CD4-positive, alpha-beta T cell treated with Interleukin-6 for 4 hours (primary cell): ENCODE results near the gene GATAD2B.
"Not testable (repeated sequence)": the region's sequence is repeated elsewhere in the genome, so short reads cannot be mapped to it uniquely, and the experiment has no call there.

ENCODE experiments used
- DNase-seq: peaks from one replicate; pipeline ENCODE4 v3.0.0-alpha.2; 2020; ENCODE audit warnings: mixed read lengths

Gene GATAD2B

GRCh38 chr1:153775458-153776327 lies 147.1 kb downstream of the GATAD2B start:
- peak; percentile 81 for DNase-seq

DNA sequence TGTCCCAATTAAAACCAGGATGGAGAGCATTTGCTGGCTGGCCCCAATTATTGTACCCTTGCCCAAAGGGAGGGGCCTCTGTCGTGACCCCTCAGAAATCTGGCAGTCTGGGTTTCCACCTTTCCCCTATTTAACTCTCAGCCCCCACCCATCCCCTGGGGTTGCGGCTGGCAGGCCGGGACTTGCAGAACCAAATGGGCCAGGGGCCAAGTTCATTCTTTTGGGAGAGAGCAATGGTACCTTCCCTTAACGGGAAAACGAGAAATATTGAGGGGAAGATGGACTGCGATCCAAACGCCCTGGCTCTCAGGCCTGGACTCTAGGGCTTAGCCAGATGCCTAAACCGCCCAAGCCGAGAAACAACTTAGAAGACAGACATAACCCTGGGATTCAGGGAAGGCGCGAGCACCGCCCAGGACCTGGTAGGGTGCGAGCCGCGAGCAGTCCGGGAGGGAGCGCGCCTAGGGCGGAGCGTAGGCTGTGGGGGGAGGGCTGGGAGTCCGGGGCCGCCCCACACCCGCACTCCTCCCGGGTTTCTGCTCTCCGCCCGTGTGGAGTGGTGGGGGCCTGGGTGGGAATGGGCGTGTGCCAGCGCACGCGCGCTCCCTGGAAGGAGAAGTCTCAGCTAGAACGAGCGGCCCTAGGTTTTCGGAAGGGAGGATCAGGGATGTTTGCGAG lies 147.9 kb downstream of the GATAD2B start, which contains the start of gene SLC27A3:
Gene SLC27A3, plus strand, starts transcription at position 628 of the 678 bp plus-strand sequence. CDS start 91 bp downstream, outside the sequence.
- no peak for DNase-seq

DNA sequence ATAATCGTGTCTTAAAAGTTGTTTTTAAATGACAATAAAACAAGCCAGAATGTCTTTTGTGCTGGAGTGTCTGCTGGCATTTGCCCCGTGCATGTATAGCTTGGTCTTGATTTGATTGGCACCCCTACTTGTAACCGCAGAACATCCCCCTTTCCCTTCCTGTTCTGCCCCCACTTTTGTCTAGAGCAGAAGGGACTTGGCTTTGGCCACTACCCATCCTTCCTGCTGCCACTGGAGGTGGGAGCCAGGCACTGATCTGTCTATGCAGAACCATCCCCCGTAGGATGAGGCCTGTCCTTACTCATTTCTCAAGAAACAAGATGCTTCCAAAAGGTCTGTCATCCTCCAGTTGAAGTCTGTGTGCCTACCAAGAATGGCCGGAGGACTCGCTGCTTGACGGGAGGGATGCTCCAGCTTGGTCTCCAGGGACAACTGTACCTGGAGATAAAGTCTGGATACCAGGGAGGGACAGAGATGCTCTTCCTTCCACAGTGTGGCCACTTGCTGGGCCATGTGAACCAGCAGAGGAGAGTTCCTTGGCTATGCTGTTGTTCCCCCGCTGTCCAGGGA lies 148.7 kb downstream of the GATAD2B start:
- no peak for DNase-seq

GRCh38 chr1:153773096-153773921 lies 149.5 kb downstream of the GATAD2B start:
- no peak for DNase-seq

GRCh38 chr1:153771841-153772593 lies 150.8 kb downstream of the GATAD2B start:
- DNase-seq, result no peak

DNA sequence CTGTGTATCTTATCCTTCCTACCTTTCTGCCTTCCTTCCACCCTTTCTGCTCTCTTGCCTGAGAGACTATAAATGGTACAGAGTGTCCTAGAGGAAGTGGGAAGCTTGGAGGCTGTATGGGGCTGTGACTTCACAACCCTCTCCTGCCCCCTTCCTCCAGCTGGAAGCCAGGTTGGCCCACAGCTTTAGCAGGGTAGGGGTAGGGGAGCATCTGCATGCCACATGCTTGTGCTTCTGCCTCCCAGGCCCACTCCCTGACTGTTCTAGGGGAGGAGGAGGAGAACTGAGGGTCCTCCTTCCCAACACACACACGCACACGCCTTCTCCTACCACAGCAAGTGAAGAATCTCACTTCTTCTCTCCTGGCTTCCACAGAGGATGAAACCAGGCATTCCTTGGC lies 151.5 kb downstream of the GATAD2B start:
- DNase-seq, result no peak

- no peak for DNase-seq
Measured at GRCh38 chr1:153770797-153771196, 152.0 kb downstream of the GATAD2B start.

DNA sequence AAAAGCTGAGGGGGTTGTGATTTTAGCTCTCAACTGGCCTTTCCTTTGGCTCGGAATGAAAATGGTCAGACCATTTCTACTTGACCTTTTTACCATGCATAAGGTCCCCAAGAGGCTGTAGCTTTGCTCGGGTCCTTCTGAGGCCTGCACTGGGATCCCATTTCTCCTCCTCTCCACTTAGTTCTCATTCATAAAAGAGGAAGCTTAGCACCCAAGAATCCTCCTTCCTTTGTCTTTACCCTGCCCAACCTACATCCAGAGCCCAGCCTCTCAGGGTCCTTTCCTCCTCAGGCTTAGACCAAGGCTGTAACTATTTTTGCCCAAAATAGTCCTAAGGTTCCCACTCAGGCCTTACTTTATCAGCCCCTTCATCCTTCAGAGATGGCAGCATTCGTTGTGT lies 153.6 kb downstream of the GATAD2B start:
- DNase-seq, result no peak

- no peak for DNase-seq
Measured at GRCh38 chr1:153768316-153769181, 154.2 kb downstream of the GATAD2B start.

- no peak for DNase-seq
Measured at GRCh38 chr1:153767519-153767918, 155.3 kb downstream of the GATAD2B start.

- DNase-seq, result not testable (repeated sequence)
Measured at GRCh38 chr1:153766663-153767062, 156.1 kb downstream of the GATAD2B start.

DNA sequence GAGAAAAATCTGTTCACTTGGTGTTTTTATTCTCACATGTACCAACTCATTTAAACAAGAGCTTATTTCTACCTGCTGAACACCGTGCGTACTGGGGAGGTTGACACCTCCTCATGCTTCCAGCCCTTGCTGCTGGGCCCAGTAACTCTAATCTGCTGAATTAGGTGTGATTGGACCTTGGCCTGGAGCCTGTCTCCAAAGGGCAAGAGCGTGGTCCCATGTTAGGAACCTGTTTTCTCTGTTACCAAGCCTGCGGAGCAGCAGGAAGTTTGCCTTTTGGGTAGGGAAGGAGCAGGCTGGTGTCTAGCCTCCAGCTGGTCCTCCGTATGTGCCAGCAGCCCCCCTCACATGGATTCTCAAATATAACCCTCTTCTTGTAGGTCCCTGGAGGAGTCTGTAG lies 158.5 kb downstream of the GATAD2B start:
- DNase-seq, result no peak

DNA sequence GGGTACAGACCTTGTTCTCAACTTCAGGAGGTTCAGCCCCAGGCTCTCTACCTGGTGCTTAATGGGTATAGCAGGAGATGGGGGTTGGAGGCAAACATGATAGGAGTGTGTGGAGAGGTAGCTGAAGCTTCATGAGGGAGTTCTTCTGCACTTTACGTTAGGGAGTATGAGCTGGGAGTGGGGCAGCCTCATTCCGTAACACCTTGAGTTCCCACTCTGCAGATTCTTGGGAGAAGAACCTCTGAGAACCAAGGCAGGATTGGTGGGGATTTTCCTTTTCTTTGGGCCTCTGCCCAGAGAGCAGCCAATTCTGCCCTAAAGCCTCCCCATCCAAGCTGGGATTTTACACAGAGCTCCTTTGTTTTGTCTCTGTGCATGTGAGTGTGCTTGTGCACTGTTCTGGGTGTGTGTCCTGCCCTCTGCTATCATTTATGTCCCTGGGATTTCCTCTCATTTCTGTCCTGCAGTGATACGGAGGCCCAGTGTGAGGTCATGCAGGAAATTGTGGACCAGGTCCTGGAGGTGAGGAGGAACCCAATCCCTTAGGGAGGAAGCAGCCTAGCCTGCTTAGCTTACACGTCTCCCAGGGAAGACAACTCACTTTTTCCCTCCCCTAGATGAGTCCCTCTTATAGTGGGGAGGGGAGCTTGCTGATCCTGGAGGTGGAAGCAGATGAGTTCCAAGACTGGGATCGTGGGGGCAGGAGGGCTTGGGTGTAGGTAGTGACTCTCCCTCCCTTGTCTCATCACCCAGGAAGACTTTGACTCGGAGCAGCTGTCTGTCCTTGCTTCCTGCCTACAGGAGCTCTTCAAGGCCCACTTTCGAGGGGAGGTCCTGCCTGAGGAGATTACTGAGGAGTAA lies 159.2 kb downstream of the GATAD2B start:
- no peak for DNase-seq

GRCh38 chr1:153760440-153760839 lies 162.3 kb downstream of the GATAD2B start:
- DNase-seq, result no peak
